Stimulated activated CD4-positive, alpha-beta T cell treated with anti-CD3 and anti-CD28 coated beads, Interleukin-15, amount 100 ng/mL, for 1 hour (primary cell): ENCODE measurements around the gene ZCCHC14.

ENCODE experiments used
- DNase-seq, 2 donors: peaks; one replicate each; pipeline ENCODE4 v3.0.0-alpha.2; 2020; ENCODE audit warnings: low read depth in 1 of 2, low spot score in 1 of 2

Gene ZCCHC14

DNA sequence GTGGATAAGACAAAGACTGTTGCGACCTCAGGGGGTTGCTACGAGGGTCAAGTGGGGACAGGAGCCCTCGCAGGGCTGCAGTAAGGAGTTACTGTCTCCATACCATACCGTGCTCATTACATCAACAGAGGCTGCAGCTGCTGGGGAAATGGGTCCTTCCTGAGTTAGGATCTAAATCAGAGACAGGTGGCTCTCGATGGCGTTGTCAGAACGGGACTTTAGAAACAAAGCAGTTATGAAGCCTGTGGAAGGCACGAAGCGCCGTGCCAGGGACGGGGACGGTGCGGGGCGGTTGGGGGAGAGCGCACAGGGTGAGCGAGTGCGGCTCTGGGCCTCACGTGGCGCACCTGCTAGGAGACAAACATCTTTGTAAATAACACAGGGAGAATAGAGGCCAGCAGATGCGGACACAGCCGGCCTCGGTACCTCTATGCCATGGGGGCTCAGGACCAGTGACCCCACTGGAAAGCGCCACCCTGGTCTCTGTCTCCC is 34.4 kb downstream of the ZCCHC14 start:
- no peak for DNase-seq

DNA sequence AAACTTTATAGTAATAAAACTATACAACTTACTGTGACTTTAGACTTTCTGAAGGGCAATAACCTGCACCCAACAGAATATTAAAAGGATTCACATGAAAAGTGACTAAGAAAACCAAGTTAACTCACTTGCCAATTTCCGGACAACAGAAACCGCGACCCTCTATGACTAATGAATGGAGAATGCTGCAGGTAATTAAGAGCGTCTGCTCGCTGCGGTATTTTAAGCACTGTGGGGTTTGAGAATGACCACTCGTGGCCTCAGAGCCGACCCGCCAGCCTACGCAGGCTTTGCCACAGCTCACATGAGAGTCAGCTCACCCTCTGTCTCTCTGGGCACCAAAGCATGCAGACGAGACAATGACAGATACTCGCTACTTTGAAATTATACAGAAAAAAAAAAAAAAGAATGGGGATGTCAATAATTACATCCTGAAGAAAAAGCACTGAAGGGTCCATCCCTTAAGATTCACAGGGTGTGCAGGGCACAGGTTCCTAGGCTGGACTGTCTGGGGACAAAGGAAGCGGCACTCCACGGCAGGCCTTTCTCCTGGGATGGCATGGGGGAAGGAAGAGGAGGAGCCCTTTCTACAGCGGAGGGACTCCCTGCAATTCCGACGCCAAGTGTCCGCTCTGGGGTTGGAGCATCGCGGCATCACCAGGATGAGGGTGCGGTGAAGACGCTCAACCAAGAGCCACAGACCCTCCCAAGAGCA is 35.0 kb downstream of the ZCCHC14 start:
- DNase-seq, result no peak

DNA sequence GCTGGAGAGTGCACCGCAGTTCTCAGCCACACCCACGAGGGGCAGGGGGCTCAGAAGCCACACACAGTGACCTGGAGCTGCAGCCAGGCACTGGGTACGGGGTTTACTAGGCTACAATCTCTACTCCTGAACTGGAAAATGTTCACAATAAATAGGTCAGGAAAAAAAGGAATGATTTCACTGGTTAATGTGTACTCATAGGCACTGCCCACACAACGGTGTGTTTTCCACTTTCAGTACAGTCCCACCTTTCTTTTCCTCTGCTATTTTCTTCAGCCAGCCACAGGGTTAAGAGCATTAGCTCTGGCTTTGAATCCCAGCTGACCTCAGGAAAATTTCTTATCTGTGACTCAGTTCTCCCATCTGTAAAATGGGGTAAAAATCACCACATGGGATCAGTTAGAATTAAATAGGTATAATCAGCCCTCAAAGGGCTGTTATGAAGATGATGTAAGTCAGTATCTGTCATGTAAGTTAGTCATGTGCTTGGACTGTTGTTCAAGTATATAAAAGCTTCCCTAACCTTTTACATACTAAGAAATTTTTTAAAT is 35.7 kb downstream of the ZCCHC14 start:
- DNase-seq, result no peak

DNA sequence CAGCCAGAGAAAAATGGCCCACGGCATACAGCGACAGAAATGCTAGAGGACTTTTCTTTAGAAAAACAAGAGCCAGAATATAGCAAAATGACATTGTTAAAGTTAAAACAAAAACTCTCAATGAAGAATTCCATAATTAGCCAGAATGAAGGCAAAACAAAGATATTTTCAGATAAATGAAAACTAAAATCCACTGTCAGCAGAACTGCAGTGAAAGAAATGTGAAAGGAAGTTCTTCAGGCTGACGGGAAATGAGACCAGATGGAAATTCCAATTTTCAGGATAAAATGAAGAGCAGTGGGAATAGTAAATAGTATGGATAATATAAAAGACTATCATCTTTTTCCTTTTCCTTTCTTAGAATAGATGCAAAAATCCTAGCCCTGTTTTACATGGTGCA is 38.4 kb downstream of the ZCCHC14 start:
- DNase-seq, result no peak

DNA sequence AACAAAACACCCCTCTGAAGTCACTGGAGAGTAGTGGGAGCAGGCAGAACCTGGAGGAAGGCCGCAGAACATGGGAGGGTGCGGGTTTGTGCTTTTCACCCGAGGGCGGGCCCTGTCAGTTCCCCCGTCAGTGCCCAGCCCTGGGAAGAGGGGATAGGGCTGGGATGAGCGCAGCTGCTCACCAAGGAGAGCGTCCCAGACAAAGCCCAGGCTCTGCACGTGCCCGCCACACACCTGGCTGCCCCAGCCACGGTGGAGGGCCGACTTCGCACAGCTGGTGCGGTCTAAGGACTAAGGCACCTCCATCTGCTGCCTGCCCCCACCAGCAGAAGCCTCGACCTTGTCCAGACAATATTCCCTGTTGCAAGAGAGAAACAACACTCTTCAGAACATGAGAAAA is 39.5 kb downstream of the ZCCHC14 start:
- no peak for DNase-seq

DNA sequence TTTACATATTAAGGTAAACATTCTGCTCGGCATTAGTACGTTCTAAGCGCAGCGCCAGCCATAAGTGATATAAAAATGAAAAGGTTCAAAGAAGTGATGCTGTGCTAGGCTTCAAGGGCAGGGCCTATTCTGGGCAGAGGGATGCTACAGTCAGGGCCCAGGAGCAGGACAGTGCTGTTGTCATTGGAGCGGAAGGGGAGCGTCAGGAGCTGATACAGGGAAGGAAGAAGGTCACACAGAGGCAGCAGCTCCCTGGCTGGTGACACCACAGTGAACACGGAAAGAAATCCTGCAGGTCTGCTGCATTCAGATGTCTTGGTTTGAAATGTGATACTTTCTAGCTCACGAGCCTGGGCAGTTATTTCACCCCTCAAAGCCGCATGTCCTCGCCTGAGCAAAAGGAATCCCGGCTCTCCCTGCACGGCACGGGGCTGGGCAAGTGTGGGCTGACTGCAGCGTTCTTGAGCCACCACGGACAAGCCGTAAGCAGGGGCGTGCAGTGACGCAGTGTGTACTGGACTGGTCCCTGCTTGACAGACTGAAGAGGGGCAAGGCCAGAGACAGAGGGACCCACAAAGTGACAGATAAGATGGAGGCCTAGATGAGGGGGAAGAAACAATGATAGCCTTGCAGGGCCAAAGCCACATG is 41.1 kb downstream of the ZCCHC14 start:
- no peak for DNase-seq

DNA sequence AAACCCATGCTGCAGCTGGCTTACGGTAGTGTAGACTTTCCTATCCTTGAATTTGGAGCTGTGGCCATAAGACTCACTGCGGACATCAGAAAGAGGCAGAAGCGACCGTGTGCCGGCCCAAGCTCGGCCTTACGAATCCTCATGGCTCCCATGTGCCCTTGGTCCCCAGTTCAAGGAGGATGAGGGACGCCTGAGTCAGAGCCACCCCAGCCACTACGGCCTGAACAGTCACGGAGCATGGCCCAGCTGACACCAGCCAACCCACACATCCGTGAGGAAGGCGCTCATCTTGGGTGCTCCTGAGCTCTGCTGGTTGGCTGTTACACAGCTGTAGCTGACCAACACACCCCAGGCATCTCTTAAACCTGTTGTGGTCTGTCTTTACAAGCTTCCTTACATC is 44.0 kb downstream of the ZCCHC14 start:
- DNase-seq, result no peak

DNA sequence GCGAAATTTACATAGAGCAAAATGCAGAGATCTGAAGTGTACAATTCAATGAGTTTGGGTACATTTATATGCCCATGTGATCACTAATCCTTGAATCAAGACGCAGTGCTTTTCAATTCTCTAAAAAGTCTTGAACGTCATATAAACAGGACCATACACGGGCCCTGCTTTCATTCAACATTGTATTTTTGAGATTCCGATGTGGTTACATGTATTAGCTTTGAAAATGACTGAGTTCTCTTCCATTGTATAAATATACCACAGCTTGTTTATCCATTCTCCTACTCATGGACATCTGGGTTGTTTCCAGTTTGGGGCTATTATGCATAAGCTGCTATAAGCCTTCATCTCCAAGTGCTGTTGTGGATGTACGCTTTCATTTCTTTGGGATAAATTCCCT is 45.5 kb downstream of the ZCCHC14 start:
- no peak for DNase-seq

DNA sequence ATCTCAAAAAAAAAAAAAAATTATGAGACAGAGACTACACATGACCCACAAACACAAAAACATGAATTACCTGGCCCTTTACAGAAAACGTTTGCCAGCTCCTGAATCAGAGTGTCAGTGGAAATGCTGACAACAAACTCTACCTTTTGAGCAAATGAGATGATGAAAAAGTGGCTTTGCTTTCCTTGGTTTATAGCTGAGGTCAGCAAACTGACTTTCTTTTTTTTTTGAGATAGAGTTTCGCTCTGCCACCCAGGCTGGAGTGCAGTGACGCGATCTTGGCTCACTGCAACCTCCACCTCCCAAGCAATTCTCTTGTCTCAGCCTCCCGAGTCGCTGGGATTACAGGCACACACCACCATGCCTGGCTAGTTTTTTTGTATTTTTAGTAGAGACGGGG is 46.3 kb downstream of the ZCCHC14 start:
- no peak for DNase-seq

DNA sequence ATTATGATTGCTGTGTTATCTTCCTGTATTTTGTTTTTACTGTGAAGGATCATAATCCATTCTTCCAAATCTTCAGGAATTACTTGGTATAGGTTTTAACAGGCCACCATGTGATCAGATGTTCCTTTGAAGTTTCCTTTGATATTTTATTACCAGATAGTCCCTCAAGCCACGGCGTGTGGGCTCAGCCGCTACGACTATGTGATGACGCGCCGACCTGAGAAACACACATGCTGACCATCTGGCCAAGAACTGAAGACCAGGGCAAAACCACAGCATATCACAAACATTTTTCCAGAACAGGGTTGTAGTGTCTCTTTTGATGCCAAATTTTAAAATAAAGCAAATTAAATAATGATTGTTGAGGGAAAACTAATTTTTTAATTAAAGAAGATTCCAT is 47.3 kb downstream of the ZCCHC14 start:
- DNase-seq, result no peak

DNA sequence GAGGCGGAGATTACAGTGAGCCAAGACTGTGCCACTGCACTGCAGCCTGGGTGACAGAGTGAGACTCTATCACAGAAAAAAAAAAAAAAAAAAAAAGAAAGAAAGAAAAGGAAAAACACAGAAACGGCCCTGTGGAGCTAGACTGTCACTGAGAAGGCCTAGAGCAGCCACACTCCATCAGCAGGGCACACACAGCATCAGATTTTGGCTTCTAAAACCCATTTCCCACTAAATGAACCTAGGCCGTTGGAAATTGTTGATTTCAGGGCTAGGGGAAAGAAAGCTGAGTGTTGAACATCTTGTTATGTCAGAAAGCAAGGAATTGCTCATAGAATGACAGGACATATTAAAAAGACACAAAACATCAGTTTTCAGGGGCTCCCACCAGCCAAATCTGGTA is 48.9 kb downstream of the ZCCHC14 start:
- DNase-seq, result no peak

DNA sequence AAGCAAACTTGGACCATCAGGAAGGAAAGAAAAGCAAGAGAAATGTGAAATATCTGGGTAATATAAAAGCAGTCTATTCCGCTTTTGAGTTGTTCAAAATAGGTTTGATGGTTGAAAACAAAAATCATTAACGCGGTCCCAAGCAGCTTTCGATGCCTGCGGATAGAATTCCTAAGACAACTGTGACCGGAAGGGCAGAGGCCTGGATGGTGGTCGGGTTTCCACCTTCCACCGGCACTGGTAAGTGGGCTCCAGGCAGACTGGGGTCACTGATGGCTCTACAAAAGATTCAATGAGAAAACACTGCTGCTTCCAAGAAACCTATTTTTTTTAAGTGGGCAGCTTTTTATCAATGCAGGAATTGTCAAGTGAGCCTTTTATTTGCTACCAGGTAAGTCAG is 49.8 kb downstream of the ZCCHC14 start:
- no peak for DNase-seq

DNA sequence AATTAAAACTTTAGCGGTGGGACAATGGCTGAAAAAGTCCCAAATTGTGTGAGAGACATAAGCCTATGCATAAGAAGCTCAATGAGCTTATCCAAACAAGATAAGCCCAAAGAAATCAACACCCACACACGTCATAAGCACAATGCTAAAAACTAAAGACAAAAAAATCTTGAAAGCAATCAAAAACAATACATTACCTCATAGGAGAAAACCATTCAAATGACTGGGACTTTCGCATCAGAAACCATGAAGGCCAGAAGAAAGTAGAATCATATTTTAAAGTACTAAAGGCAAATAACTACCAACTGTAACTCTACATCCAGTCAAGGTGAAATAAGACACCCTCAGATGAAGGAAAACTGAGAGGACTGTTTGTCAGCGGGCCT is 50.2 kb downstream of the ZCCHC14 start:
- DNase-seq, result no peak

DNA sequence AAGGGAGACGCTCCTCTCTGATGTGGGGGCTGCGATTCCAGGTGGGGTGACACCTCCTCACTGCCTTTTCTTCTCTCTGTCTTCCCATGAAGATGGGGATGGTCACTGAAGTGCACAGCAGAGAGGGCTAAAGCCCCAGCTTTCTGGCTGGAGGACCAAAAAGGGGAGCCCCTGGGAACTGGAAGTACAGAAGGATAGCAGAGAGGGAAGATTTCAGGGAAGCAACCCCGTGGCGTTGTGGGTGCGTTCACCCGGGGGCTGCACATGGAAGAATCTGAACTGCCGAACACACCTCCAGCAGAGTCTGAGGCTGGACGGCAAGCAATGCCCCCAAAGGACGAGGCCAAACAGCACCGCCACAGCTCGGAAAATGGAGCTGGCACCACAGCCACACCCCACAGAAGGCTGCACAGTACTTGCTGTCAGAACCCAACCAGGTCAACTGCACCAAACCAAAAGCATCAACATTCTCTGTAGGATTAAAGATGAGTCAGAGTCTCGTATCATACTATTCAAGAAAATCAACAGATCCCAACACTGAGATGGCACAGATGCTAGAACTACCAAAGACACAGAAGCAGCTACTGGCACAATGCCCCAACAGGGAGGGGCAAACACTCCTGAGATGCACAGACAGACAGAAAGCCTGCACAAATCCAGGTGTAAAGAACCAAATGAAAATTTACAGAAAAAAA is 50.8 kb downstream of the ZCCHC14 start:
- no peak for DNase-seq

DNA sequence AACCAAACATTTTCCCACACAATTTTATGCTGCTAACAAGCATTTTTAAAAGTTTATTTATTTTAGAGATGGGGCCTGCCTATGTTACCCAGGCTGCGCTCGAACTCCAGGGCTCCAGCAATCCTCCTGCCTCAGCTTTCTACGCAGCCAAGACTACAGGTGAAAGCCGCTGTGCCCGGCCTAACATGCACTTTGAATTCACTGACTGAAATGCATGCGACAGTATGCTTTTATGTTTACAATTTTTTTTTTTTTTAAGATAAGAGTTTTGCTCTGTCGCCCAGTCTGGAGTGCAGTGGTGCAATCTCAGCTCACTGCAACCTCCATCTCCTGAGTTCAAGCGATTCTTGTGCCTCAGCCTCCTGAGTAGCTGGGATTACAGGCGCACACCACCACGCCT is 52.9 kb downstream of the ZCCHC14 start:
- DNase-seq, result no peak

DNA sequence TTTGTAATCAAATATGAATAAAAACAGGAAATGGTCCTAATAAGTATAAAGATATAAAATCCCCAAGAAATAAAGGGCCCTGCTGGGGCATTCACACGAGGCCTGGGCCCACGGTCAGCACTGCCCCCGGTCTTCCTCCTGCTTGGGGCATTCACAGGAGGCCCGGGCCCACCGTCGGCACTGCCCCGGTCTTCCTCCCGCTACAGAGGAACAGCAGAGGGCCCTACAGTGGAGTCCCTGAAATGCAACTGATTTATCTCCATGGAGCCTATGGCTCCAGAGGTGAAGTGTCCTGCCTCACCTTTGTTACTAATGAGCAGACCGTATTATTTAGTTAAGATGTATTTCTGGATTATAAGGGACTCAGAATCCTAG is 54.2 kb downstream of the ZCCHC14 start:
- no peak for DNase-seq

DNA sequence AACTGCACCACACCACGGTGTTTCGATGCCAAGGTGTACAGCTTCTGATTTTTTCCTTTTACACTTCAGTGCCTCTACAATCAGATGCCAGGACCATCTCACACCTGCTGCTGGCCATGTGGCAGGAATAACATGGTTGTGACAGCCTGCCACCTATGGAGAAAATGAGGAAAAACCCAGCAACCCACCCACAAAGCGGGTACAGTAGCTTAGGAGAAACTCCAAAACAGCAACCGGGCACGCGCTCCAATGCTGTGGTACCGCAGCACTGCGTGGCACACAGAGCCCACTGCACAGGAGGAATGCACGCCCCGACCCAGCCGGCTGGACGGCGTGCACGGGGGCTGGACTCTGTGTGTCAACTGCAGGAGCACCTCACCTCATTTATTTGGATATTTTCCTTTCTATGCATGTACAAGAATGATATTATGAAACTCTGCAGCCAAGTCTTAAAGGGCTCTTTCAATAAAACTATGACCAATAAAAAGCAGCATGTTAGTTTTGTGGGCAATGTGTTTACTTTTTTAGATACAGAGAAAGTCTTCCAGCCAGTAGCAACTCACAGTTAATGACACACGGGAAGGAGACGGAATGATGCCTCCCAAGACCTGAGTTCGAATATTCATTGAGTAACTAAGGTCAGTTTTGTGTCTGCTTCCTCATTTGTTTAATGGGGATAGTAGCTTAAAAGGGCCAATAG is 54.8 kb downstream of the ZCCHC14 start:
- no peak for DNase-seq

DNA sequence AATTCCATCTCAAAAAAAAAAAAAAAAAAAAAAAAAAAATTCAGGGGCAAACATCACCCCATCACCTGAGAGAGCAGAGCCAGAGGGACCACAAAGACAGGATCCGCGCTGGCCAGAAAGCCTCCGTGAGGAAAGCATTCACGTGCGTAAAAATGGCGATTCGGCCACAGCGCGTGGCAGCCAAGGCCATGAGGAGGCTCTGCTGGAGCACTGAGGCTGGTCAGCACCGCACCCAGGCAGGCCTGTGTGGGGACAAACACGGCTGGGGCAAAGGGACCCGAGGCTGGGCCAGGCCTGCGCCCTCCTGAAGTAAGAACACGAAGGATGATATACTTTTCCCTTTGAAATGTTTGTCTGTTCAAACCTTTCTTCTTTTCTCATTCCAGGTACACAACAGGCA is 55.5 kb downstream of the ZCCHC14 start:
- no peak for DNase-seq

DNA sequence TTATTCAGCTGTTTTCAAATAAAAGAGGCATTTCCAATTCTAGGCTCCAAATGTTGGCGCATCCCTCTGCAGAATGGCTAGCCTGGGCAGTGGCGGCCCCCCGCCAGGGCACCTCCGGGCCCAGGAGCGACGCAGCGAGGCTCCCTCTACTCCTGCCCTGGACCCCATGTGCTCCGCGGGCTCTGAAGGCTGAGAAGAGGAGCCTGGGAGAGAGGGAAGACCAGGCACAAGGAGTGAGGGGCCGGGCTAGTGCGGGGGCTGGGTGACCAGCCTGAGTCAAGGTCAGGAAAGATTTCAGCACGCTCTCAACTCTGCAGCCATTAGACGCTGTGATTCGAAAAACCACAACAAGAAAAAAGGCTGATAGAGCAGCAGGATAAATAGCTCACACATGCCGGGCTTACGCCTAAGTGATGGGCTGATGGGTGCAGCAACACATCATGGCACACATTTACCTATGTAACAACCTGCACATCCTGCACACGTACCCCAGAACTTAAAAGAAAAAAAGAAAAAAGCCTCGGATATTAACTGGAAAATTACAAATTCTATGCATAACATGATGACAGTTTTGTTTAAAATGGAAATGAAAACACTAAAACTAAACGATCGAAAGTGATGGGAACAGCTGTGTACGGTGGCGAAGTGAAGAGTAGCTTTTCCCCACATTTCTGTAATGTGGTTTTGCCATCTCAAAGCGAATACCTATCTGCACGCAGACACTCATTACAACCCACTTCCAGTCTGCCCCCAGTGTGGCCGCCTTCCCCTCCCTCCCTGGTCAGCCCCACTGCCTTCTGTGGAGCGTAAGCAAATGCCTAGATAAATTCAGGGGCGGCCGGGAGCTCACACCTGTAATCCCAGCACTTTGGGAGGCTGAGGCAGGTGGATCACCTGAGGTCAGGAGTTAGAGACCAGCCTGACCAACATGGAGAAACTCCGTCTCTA is 56.3 kb downstream of the ZCCHC14 start:
- DNase-seq, result no peak
